HG03565 (cell line): Measurements from ENCODE around the gene ACAA1.

Source experiments
- ATAC-seq: cut with Tn5 transposase; IDR thresholded peaks from one replicate; pipeline ENCODE4 v1.9.1; 2021; ENCODE audit warnings: mild to moderate bottlenecking, moderate library complexity; ENCODE audit not compliant: unreplicated experiment

Gene ACAA1

GRCh38 chr3:38119821-38120692 is 16.9 kb downstream of the ACAA1 start:
- no peak for ATAC-seq

- ATAC-seq: no peak
Observed at GRCh38 chr3:38119248-38119544, 17.7 kb downstream of the ACAA1 start.

DNA sequence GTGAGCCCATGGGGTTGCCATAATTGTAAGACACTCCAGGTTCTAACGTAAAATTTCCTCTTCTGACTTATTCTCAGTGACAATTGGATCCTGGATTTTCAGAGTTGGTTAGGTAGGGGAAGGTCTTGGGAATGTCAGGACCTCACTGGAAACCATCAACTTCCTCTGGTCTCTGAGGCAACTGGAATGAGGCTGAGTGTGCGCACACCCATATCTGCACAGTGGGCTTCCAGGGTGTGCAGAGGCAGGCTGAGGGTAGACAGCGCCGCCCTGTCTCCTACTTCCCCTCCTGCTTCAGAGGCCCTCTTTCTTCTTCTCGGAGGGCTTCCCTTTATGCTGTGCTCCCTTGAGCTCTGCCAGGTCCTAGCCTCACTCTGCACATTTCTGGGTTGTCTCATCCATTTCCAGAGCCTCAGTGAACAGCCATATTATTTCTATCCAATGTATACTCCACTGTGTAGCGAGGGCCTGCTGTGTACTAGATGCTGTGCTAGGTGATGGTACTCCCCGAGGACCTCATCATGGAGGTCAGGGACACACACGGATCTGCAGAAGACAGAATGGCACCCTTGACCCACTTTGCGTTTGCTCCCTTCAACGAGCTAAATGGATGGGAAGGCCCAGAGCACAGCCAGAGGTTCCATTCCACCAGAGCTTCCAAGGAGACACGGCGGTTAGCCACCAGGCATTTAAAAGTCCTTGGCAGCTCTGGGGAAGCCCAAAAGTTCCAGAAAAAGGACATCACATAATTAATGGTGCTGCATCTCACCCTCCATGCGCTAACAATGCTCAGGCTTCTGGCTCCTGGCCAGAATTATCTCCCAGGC is 18.3 kb downstream of the ACAA1 start:
- no peak for ATAC-seq

GRCh38 chr3:38117748-38118420 is 19.0 kb downstream of the ACAA1 start:
- ATAC-seq: peak; percentile 74

DNA sequence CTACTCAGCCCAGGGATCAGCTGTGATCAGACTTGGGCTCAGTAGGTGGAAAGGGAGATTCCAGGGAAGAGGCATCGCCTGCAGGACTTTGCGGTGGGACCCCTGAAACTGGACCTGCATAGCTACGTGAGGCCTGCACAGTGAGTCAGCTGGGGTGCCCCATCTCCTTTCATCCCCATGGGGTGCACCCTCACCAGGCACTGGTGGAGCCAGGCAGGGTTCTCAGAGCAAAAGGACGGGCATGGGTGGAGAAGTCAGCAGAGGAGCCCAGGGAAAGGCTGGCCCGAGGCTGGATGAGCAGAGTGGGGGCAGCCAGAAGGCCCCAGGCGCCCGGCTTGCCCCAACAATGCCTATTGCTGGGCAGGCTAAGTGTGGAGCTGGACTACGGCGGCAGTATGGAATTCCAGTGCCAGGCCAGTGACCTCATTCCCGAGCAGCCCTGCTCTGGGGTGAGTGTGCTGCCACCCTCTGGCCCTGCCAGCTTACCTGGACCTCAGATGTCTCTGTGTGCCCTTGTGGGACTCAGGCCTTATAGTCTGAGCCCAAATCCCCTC is 19.7 kb downstream of the ACAA1 start:
- no peak for ATAC-seq

GRCh38 chr3:38116471-38117162 is 20.3 kb downstream of the ACAA1 start:
- no peak for ATAC-seq

DNA sequence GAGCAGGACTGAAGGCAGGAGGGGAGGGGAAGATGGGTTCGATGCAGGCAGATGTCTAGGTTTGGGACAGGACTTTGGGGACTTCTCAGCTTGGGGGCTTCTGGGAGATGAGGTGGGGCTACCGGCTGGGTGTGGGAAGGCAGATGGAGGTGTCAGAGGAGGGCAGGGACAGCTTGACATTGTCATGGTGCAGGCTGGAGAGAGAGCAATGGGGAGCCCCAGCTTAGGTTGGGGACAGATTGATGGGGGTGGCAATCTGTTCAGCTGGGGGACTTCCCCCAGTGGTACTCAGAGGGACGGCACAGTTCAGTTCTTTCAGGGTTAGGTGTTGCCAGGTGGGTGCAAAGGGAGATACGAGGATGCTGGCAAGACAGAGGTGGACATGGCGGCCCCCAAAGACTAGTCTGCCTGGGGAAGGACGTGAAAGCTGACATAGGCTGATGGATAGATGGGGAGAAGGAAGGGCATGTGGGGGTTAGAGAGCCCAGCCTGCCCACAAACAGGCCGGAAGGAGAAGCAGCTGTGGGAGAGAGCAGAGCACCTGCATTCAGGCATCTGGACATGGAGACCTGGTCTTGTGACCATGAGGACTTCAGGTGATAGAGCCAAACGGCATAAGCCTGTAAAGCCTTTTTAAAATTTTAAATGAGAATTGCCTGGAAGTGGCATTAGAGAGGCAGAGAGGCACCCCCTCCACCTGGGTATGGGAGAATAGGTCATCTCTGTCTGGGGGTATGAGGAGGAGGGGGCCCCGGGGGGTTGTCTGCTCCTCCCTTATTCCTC is 21.1 kb downstream of the ACAA1 start:
- no peak for ATAC-seq

GRCh38 chr3:38114875-38115644 is 21.9 kb downstream of the ACAA1 start:
- ATAC-seq: no peak

- ATAC-seq: no peak
Observed at GRCh38 chr3:38114052-38114874, 22.7 kb downstream of the ACAA1 start.

DNA sequence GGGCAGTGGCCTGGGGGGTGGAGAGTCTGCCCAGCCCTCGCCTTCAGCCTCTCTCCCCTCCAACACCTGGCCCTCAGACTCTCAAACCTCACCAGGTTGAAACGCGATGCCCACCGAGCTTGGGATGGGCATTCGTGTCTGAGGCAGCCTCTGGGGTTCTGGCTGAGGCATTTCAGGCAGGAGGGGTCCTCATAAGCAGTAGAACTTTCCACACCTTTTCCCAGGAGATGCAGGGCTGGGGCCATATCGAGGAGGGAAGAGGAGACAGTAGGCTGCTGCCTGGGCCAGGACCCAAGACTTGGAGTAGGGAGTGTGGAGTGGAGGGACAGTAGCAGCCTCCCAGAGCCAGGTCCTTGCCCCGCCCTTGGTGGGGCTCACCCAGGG is 24.6 kb downstream of the ACAA1 start:
- ATAC-seq: no peak

GRCh38 chr3:38111696-38112377 is 25.1 kb downstream of the ACAA1 start:
- ATAC-seq: no peak

DNA sequence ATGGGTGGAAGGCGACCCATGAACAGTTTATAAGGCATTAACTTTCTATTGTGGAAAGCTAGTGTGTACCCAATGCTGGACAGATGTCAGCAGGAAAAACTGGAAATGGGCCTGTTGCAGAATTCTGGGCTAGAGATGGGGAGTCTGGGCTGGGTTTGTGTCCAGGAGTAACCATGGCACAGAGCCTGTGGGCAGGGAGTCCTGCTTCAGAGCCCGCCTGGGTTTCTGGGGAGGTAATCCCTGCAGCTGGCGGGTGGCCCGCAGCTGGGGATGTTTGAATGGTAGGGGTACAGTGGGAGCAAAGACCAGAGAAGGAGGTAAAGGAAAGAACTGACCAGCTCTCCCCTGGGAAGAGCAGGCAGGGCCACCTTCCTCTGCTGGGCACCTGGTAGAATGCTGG is 25.7 kb downstream of the ACAA1 start:
- ATAC-seq: no peak

DNA sequence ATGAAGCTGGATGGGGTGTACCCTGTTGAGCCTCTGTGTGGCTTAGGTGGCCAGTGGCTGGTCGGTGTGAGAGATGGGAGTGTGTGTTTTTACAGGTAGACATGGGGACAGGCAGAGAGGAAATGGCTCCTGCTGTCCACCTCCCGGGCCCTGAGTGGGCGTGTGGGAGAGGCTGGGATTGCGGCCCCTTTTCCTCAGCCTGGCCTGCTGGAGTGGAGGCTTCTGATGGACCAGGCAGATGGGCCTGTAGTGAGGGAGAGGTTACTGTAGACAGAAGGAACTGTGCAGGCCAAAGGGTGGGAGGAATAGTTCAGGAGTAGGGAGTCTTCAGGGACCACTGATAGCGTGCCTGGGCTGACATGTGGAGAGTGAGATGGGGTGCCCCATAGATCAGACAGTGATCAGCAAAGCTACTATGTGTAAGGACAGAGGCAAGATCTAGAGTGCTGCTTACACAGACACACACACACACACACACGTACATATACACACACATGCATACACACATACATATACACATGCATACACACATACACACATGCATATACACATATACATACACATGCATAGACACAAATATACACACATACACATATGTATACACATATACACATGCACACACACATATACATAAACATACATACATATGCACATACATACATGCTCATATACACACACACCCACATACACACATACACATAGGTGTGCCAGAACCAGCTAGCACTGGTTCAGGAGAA is 26.4 kb downstream of the ACAA1 start:
- ATAC-seq: no peak

GRCh38 chr3:38109580-38110313 is 27.2 kb downstream of the ACAA1 start:
- ATAC-seq: no peak

GRCh38 chr3:38108649-38109579 is 28.0 kb downstream of the ACAA1 start:
- ATAC-seq: no peak
